Measurements from ENCODE around the gene MMD.

The MMD gene

DNA sequence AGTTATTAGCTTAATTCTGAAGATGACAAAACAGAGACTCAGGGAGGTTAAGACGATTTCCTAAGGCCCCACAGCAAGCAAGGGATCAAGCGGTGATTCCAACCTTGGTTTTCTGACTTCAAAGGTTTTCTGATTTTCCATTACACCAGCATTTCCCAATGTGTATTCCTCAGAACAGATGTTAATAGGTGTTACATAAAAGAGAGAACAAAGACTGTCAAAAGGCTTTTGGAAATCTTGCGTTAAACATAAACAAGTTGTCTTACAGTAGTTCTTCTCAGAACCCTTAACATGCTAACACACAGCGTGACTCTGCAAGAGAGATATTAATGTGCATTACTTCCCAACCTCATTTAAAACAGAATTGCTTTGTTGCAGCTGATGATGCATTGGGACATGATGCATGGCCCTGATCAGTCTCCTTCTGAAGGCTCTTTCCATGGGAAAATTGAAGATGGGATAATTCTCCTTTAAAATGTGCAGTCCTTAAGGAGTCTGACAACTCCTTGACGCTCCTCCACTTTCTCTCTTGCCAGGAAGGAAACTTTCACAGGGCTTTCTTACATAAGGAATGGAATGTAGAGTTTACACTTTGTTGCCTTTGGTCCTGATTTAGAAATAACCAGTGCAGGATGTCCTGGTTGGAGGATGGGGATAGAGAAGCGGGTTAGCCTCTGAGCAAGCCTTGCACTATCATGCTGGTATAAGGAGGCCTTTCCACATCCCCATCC, 21.5 kb upstream of the MMD start:
- no peak overlapping the region for H3K27ac ChIP-seq (replicated peaks)
- no peak overlapping the region for H3K4me3 ChIP-seq (replicated peaks; ENCODE audit: insufficient read depth, low read length)
- DNase-seq (ENCODE audit: low read depth in 1 of 2, low spot score in 1 of 2), result no peak
- TF ChIP-seq POLR2AphosphoS5 (IDR thresholded peaks at IDR 0.05; ENCODE audit: low read depth), result no peak
- TF ChIP-seq, protein P1, sequence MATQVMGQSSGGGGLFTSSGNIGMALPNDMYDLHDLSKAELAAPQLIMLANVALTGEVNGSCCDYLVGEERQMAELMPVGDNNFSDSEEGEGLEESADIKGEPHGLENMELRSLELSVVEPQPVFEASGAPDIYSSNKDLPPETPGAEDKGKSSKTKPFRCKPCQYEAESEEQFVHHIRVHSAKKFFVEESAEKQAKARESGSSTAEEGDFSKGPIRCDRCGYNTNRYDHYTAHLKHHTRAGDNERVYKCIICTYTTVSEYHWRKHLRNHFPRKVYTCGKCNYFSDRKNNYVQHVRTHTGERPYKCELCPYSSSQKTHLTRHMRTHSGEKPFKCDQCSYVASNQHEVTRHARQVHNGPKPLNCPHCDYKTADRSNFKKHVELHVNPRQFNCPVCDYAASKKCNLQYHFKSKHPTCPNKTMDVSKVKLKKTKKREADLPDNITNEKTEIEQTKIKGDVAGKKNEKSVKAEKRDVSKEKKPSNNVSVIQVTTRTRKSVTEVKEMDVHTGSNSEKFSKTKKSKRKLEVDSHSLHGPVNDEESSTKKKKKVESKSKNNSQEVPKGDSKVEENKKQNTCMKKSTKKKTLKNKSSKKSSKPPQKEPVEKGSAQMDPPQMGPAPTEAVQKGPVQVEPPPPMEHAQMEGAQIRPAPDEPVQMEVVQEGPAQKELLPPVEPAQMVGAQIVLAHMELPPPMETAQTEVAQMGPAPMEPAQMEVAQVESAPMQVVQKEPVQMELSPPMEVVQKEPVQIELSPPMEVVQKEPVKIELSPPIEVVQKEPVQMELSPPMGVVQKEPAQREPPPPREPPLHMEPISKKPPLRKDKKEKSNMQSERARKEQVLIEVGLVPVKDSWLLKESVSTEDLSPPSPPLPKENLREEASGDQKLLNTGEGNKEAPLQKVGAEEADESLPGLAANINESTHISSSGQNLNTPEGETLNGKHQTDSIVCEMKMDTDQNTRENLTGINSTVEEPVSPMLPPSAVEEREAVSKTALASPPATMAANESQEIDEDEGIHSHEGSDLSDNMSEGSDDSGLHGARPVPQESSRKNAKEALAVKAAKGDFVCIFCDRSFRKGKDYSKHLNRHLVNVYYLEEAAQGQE (IDR thresholded peaks at IDR 0.05; ENCODE audit: insufficient replicate concordance, low read depth), result no peak
- no peak for TF ChIP-seq SPI1 (IDR thresholded peaks at IDR 0.05; ENCODE audit: borderline replicate concordance, low read depth)
- no peak for TF ChIP-seq GABPA (IDR thresholded peaks at IDR 0.05; ENCODE audit: low read depth)
- TF ChIP-seq, protein P2, sequence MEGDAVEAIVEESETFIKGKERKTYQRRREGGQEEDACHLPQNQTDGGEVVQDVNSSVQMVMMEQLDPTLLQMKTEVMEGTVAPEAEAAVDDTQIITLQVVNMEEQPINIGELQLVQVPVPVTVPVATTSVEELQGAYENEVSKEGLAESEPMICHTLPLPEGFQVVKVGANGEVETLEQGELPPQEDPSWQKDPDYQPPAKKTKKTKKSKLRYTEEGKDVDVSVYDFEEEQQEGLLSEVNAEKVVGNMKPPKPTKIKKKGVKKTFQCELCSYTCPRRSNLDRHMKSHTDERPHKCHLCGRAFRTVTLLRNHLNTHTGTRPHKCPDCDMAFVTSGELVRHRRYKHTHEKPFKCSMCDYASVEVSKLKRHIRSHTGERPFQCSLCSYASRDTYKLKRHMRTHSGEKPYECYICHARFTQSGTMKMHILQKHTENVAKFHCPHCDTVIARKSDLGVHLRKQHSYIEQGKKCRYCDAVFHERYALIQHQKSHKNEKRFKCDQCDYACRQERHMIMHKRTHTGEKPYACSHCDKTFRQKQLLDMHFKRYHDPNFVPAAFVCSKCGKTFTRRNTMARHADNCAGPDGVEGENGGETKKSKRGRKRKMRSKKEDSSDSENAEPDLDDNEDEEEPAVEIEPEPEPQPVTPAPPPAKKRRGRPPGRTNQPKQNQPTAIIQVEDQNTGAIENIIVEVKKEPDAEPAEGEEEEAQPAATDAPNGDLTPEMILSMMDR (IDR thresholded peaks at IDR 0.05; ENCODE audit: insufficient read depth, low read length), result no peak
- H3K27me3 ChIP-seq (ENCODE audit: insufficient read depth, poor library complexity, severe bottlenecking), result no peaks in the 10 kb centered on the region

GRCh38 chr17:55442462-55442861, 20.8 kb upstream of the MMD start:
- no peak overlapping the region for H3K4me3 ChIP-seq (replicated peaks; ENCODE audit: insufficient read depth, low read length)
- no peak for DNase-seq (ENCODE audit: low read depth in 1 of 2, low spot score in 1 of 2)
- TF ChIP-seq, protein P2 (IDR thresholded peaks at IDR 0.05; ENCODE audit: insufficient read depth, low read length), result no peak
- TF ChIP-seq SPI1 (IDR thresholded peaks at IDR 0.05; ENCODE audit: borderline replicate concordance, low read depth), result no peak
- TF ChIP-seq POLR2AphosphoS5 (IDR thresholded peaks at IDR 0.05; ENCODE audit: low read depth), result no peak
- TF ChIP-seq, protein P1 (IDR thresholded peaks at IDR 0.05; ENCODE audit: insufficient replicate concordance, low read depth), result no peak
- TF ChIP-seq GABPA (IDR thresholded peaks at IDR 0.05; ENCODE audit: low read depth), result no peak
- no peaks in the 10 kb centered on the region for H3K27me3 ChIP-seq (ENCODE audit: insufficient read depth, poor library complexity, severe bottlenecking)
- H3K27ac ChIP-seq (replicated peaks), result no peak overlapping the region

DNA sequence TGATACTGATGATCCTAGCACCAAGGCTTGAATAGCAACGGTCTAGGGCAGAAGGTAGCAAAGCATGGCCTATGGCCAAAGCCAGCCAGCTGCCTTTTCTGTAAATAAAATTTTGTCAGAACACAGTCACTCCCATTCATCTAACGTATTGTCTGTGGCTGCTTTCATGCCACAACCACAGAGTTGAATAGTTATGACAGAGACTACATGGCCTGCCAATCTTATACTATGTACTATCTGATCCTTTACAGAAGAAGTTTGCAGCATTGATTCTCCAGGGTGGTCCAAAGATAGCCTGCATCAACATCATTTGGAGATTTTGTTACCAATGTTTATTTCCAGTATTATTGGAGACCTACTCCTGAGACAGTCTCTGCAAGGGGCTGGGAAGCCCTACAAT, 19.9 kb upstream of the MMD start:
- no peak for TF ChIP-seq POLR2AphosphoS5 (IDR thresholded peaks at IDR 0.05; ENCODE audit: low read depth)
- TF ChIP-seq, protein P1 (IDR thresholded peaks at IDR 0.05; ENCODE audit: insufficient replicate concordance, low read depth), result no peak
- TF ChIP-seq, protein P2 (IDR thresholded peaks at IDR 0.05; ENCODE audit: insufficient read depth, low read length), result no peak
- no peak for TF ChIP-seq GABPA (IDR thresholded peaks at IDR 0.05; ENCODE audit: low read depth)
- TF ChIP-seq SPI1 (IDR thresholded peaks at IDR 0.05; ENCODE audit: borderline replicate concordance, low read depth), result no peak
- H3K4me3 ChIP-seq (replicated peaks; ENCODE audit: insufficient read depth, low read length), result no peak overlapping the region
- H3K27me3 ChIP-seq (ENCODE audit: insufficient read depth, poor library complexity, severe bottlenecking), result no peaks in the 10 kb centered on the region
- no peak for DNase-seq (ENCODE audit: low read depth in 1 of 2, low spot score in 1 of 2)
- H3K27ac ChIP-seq (replicated peaks), result no peak overlapping the region

All from HL-60 (cell line).